HG02678 (cell line): ENCODE results near the gene GYS2.
"Not testable (repeated sequence)": the region's sequence is repeated elsewhere in the genome, so short reads cannot be mapped to it uniquely, and the experiment has no call there.

Source experiments
- ATAC-seq: cut with Tn5 transposase; IDR thresholded peaks from one replicate; pipeline ENCODE4 v1.9.1; 2021; ENCODE audit warnings: mild to moderate bottlenecking, moderate library complexity; ENCODE audit not compliant: unreplicated experiment

The GYS2 gene

DNA sequence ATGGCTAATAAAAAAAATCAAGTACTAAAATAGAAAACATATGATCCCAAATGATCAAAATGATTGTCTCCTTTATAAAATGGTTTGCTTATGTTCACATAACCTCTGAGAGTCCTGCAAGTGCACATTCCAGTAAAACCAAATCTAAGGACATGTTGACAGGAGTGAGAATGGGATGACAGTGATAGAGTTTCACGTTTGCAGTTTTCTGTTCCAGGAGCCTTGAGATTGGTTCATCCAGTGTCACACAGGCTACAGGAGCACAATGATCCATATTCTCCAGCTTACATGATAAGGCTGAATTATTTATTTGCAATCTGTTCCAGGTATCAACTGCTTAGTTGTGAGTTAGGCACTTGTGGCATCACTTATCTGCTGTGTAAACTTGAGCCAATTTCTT, 1.5 kb upstream of the GYS2 start:
- no peak for ATAC-seq

DNA sequence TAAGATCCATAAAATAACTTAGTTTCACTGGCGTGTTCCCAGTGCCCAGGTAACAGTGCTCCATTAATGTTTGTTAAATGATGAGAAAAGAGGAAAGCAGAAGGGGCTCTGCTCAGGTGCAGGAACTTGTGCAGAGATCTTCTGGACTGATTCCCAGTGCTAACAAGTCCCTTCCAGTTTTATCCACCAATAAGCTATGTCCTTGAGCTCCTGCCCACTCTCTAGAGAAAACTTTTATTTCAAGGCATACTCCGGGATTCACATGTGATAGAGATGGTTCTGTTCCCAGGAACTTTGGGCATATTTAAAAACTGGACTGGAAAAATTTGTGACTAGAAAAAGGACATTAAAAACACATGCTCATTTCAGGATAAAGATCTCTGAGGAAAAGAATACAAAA, 1.9 kb downstream of the GYS2 start:
- ATAC-seq: no peak

GRCh38 chr12:21600196-21600595, 4.5 kb downstream of the GYS2 start:
- ATAC-seq: no peak

DNA sequence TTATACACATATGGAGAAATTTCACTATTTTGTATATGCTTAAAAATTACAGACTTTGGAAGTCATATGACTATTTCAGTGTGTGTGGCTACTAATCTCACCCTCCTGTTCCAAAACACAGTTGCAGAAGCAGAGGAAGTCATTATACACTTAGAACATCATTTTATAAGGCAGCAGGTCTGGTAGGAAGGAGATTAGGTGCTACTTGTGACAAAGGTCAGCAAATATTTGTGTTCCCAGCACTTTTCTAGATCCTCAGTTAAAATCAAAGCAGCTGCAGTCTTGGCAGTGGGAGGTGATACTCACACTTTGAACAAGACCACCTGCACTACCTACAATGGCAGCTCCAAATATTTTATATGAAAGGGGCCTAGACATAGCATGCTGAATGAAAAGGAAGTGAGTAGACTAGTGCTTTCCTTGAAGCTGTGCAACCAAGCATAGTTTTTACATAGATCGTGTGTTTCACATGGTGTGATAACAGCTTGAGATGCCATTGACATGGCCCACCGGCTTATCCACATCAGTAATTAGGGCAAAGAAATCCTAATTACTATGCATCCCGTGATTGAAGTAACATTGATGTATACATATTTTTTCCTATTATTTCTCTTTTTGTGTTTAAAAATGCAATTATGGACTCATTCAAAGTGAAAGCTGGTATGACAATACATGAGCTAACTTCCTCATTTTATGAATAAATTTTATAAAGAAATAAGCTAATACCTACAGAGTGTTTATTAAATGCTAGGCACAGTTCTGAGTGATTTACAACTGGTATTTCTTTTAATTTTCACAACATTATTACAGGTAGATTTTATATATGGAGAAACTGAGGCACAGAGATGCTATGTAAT, 5.3 kb downstream of the GYS2 start:
- no peak for ATAC-seq

GRCh38 chr12:21598651-21599050, 6.0 kb downstream of the GYS2 start:
- no peak for ATAC-seq

- ATAC-seq: not testable (repeated sequence)
These were observed 9.3 kb downstream of the GYS2 start for GRCh38 chr12:21595356-21595755.

- no peak for ATAC-seq
These were observed 19.2 kb downstream of the GYS2 start for GRCh38 chr12:21585485-21585884.

GRCh38 chr12:21584403-21585182, 20.1 kb downstream of the GYS2 start:
- ATAC-seq: not testable (repeated sequence)

DNA sequence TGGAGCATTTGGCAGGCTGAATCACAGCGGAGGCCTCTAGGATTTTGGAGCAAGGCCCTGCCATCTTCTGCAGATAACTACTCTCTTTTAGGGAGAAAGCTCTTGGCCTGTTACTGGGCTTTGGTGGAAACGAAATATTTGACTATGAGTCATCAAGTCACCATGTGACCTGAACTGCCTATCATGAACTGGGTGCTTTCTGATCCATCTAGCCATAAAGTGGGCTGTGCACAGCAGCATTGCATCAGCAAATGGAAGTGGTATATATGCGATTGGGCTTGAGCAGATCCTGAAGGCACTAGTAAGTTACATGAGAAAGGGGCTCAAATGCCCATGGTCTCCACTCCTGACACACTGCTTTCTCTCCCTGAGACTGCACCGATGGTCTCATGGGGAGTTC, 21.1 kb downstream of the GYS2 start:
- ATAC-seq: no peak

- peak; percentile 57 for ATAC-seq
These were observed 23.7 kb downstream of the GYS2 start for GRCh38 chr12:21580748-21581516.

DNA sequence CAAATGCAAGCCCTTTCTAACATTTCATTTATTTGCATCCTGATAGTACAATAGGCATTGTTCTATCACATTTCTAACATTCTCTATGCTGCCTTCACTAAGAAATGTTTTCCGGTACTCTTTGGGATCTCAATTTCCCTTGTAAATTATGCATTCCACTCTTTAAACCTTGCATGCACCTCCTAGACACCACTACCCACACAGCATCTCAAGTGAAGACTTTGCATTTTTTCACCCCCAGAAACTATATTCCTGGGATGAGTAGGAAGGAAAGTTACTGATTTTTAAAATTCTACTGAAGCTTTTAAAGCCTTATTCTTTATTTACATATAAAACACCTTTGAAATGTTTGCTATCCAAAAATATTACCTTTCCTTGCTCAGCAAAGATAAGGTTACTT, 27.1 kb downstream of the GYS2 start:
- ATAC-seq: no peak

- ATAC-seq: no peak
These were observed 28.2 kb downstream of the GYS2 start for GRCh38 chr12:21576431-21576830.

GRCh38 chr12:21573733-21574358, 30.8 kb downstream of the GYS2 start:
- ATAC-seq: no peak

DNA sequence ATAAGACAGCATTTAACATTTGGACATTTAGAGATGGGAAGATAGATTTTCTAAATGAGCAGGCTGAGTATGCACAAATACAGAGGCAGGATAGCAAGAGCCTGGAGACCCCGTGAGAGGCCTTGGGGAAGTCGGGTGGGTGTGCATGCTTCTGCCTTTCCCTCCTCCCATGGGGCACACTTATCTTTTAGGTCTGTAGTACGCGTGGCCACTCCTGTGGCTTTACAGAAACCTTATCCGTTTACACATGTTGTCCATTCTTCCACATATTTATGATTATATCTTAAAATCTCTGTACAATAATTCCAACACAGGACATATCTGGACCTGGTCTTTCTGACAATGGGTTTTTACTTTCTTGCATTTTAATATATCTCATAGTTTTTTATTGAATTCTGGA, 33.6 kb downstream of the GYS2 start:
- ATAC-seq: no peak

DNA sequence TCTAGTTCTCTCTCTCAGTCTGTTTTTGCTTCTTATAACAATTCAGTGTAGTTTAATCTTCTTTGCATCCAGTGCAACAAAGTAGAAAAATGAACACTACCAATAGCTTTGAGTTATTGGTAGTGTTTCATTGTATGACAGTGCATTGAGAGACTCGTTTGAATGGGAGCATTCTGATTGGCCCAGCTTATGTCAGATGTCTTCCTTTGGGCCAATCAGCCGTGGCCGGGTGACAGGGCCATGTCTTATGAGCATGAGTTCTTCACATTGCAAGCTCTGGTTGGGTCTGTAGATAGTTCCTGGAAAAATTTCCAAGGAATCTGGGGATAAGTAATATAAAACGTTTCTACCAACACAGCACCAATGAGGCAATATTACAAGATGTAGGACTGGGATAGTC, 36.5 kb downstream of the GYS2 start:
- ATAC-seq: no peak

DNA sequence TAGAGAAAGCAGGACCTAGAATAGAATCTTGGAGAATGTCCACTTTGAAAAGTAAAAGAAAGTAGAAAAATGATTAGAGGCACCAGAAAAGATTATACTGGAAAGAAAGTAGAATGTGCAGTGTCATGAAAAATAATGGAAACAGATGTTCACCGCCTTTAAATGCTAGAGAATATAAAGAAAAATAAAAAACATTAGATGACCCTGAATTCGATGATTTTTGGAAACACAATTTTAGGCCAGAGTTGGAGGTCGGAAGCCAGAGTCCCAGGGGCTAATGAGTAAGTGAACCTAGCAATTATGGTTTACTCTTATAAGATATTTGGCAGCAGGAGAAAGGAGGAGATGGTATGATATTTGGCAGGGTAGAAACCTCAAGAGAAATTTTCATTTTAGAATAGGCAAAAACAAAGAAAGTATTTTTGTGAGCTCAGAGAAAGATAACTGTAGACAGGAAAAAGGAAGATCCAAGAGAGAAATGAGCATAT, 37.7 kb downstream of the GYS2 start:
- no peak for ATAC-seq

DNA sequence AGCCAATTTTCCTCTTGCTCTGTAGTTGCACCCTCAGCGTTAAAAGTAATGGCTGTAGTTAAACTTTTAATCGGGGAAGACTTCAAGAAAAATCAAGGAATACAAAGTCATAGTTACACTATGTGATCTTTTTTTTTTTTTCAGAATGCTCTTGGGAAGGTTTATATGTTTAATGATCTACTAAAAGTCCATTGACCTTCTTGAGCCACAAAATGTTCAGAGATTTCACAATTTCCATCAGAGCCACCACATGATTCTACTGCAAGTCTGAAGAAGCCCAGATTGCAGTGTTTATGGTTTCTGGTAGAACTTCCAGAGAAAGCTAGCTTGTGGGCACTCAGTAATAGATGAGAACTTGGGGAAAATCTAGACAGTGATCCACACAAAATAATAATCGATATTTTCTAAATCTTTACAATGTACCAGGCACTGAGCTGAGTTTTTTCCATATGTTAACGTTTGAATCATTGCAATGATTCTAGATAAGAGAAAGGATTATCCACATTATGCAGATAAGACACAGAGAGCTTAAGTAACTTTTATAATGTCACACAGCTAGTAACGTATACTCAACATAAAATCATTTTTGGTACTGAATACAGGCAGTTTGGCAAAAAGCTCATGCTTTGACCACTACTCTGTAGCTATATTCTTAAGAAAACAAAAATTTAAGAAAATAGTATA, 38.3 kb downstream of the GYS2 start:
- no peak for ATAC-seq

- ATAC-seq: no peak
These were observed 41.8 kb downstream of the GYS2 start for GRCh38 chr12:21562859-21563258.

DNA sequence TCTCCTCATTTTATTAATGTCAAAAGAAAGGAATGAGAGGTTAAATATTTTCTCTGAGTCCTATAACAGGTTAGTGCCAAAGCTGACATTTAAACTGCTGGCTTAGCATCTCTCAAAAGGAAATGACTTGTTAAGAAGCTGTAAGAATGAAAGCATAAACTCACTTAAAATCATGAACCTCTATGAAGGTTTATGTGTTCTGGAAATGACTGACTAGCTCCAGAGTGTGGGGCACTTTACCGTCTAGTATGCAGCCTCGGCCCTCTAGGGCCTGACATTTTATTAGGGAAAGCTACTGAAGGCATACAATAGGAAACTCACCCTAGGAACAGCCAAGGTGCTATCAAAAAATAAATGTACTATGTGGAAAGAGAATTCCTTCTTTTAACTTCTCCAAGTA, 43.5 kb downstream of the GYS2 start:
- ATAC-seq: no peak

DNA sequence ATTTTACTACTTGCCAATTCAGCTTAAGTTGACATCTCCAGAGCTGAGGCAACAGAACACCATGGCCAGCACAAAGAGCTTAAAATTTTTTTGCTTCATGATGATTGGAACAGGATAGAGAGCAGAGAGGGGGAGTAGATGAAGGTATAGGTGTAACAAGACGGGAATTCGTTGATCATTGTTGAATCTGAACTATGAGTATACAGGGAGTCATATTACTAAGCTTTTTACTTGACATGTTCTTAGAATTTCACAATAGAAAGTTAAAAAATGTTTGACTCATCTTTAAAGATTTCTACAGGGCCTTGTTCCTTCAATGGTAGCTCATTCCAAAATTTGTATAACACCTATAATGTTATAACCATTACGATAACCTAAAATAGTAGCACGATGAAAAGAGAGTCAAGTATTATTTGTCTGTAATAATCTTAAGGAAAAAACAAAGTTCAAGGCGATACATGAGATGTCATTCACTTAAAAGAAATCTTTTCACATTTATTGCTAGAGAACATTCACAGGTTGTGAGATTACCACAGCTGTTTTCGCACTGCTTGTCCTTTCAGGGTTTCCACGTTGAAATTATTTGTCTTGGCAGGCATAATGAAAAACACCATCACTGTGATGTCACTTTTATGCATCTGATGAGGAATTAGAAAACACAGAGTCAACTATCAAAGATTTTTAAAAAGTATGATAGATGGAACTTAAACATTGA, 44.6 kb downstream of the GYS2 start:
- ATAC-seq: no peak
